Skeletal muscle cell (primary cell): Measurements from ENCODE around the gene FASTKD1.
"Not testable (repeated sequence)": the region's sequence is repeated elsewhere in the genome, so short reads cannot be mapped to it uniquely, and the experiment has no call there.

Source experiments
- DNase-seq: peaks from one replicate; pipeline ENCODE4 v3.0.0-alpha.2; 2010; ENCODE audit warnings: low read depth
- H3K4me3 ChIP-seq: 2 replicates; pipeline ENCODE4 v1.5.1; 2011; ENCODE audit warnings: low read depth, mild to moderate bottlenecking, control low read depth, low read length, moderate library complexity

The FASTKD1 gene

DNA sequence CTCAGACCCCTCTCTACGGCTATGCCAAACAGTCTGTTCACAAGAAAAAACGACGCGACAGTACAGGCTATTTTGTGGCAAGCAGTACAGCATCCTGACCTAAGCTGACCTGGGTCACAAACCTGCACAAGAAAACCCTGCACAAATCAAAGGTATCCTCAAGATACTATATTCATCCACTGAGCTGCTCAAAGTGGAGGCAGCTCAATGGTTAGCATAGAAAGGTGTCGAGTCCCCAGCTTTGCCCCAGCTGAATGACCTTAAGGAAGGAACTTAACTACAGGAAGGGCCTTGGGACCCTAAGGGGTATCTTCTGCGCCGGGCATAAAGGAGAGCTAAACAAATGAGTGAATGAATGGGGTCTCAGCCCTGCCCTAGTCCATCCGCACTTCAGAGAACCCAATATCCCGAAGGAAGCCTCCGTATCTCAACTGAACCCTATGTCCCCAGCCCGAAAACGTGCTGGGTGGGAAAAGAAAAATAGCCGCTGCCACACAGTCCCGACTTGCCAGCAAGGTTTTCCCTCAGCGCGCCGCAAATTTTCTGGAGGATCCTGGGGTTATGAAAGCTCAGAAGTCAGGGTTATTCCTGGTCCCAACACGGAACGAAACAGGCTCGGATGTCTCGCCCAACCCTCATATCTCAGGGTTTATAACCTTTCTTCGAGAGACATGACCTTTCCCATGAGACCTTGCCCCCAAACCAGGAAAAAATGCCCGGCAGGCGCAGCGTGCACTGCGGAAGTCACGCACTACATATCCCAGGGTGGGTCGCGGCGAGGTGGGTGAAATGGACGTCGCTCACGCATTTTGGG, at the start of gene FASTKD1:
Gene FASTKD1 (minus strand): TSS at position 706 of the 814 bp plus-strand sequence. CDS start 1,836 bp downstream, outside the sequence.
- DNase-seq = peak; percentile 44
- H3K4me3 ChIP-seq = peak within 1 kb of the TSS; percentile 75

GRCh38 chr2:169623235-169623634, 49.6 kb upstream of the FASTKD1 start:
- DNase-seq = no peak
- no peak overlapping the region for H3K4me3 ChIP-seq

DNA sequence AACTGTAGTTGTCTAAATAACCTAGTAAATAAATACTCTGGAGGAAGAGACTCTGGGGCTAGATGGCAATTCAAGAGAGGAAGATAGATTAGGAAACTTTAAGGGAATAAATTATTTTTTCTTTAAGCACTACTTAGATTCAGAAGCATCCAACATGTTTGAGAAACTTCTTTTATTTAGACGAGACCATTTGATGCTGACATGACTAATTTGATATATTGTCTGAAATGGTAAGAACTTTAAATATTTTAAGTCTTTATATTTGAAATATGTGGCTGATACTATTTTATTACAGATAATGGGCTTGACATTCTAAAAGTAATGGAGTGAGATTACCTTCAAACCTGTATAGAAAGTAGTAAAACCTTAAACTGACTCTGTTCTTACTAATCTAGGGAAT, 46.8 kb upstream of the FASTKD1 start:
- H3K4me3 ChIP-seq = no peak overlapping the region
- no peak for DNase-seq

- DNase-seq = no peak
Measured at GRCh38 chr2:169619946-169620345, 46.3 kb upstream of the FASTKD1 start.

DNA sequence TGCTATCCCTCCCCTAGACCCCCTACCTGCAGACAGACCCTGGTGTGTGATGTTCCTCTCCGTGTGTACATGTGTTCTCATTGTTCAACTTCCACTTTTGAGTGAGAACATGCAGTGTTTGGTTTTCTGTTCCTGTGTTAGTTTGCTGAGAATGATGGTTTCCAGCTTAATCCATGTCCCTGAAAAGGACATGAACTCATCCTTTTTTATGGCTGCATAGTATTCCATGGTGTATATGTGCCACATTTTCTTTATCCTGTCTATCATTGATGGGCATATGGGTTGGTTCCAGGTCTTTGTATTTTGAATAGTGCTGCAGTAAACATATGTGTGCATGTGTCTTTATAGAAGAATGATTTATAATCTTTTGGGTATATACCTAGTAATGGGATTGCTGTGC, 42.3 kb upstream of the FASTKD1 start:
- DNase-seq, H3K4me3 ChIP-seq: not testable (repeated sequence)

More at GRCh38 chr2:169619946-169620345, 46.3 kb upstream of the FASTKD1 start:
- H3K4me3 ChIP-seq = no peak overlapping the region

DNA sequence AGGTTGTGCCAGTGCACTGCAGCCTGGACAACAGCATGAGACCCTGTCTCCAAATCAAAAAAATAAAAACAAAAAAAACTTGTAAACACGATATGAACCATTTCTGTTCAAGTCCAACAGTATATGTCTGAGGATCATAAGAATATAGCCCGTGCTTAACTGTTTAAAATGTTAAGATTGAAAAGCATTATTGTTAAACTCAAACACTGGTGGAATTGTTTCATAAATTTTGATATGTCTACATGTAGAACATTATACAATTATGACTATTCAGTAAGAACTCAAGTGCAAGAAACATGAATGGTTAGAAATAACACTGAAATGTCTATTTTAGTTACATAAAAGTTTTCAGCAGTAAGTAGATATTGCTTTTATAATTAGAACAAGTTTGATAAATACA, 40.2 kb upstream of the FASTKD1 start:
- DNase-seq = no peak
- no peak overlapping the region for H3K4me3 ChIP-seq

DNA sequence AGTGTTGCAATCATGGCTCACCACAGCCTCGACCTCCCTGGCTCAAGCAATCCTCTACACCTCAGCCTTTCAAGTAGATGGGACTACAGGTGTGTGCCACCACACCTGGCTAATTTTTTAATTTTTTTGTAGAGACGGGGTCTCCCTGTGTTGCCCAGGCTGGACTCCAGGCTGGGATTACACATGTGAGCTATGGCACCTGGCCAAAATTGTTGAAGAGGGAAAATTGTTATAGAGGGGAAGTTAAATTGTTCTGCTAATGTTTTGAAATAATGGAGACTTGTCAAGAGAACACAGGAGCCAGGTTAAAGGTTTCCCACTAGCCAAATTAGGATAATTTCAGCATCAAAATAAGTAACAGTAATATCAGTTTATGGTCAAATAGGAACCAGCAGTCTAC, 35.6 kb upstream of the FASTKD1 start:
- no peak overlapping the region for H3K4me3 ChIP-seq

GRCh38 chr2:169599568-169599967, 25.9 kb upstream of the FASTKD1 start:
- no peak overlapping the region for H3K4me3 ChIP-seq
- DNase-seq = no peak

More for the DNA sequence above, 35.6 kb upstream of the FASTKD1 start:
- DNase-seq = no peak

GRCh38 chr2:169598982-169599381, 25.3 kb upstream of the FASTKD1 start:
- no peak overlapping the region for H3K4me3 ChIP-seq
- no peak for DNase-seq

GRCh38 chr2:169596546-169596945, 22.9 kb upstream of the FASTKD1 start:
- DNase-seq, H3K4me3 ChIP-seq: not testable (repeated sequence)

DNA sequence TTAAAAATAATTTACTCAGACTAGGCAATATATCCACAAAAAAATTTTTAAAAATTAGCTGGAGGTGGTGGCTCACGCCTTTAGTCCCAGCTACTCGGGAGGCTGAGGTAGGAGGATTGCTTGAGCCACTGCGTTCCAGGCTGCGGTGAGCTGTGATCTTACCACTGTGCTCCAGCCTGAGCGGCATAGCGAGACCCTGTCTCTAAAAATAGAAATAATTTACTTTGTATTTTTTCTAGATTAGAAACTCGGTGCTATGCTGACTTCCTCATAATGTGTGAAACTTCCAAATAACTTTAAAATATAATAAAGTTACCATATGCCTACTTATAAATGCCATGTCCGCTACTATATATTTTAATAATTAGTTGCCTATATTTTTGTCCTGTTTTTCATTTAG, 17.1 kb upstream of the FASTKD1 start:
- no peak for DNase-seq
- H3K4me3 ChIP-seq = no peak overlapping the region

- peak overlapping the region; percentile 95 for H3K4me3 ChIP-seq
- no peak for DNase-seq
Measured at GRCh38 chr2:169585673-169586072, 12.0 kb upstream of the FASTKD1 start.

- H3K4me3 ChIP-seq = peak within 1 kb of the TSS; percentile 95
- peak; percentile 73 for DNase-seq
Measured at GRCh38 chr2:169584005-169584877, 10.6 kb upstream of the FASTKD1 start, which contains the start of gene PPIG. PPIG (plus strand) TSS chr2:169584351; CDS start chr2:169604042, 19,691 bp downstream.

DNA sequence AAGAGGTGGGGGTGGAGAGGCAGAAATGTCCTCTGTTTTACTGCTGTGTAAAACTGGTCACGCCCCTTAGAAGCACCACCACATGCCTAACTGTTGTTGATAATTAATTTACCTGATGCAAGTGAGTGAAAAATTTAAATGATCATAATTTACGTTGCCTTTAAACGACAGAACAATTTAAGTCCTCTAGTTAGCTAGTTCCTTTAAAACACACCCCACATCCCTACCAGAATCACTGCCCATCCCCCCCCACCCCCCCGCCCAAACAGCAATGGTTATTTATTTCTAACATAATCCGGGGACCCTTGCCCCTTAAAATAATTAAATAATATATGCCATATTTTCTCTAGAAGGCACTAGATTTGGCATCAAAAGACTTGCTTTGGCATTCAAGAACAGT, 9.9 kb upstream of the FASTKD1 start:
- DNase-seq = no peak
- H3K4me3 ChIP-seq = no peak overlapping the region

DNA sequence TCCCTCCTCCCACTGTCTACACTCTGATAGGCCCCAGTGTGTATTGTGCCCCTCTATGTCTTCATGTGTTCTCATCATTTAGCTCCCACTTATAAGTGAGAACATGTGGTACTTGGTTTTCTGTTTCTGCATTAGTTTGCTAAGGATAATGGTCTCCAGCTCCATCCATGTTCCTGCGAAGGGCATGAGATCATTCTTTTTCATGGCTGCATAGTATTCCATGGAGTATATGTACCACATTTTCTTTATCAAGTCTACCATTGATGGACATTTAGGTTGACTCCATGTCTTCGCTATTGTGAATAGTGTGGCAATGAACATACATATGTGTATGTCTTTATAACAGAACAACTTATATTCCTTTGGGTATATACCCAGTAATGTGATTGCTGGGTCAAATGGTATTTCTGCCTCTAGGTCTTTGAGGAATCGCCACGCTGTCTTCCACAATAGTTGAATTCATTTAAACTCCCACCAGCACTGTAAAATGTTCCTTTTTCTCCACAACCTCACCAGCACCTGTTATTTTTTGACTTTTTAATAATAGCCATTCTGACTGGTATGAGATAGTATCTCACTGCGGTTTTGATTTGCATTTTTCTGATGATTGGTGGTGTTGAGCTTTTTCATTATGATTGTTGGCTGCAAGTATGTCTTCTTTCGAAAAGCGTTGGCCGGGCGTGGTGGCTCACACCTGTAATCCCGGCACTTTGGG, 9.0 kb upstream of the FASTKD1 start:
- not testable (repeated sequence) for H3K4me3 ChIP-seq, DNase-seq

DNA sequence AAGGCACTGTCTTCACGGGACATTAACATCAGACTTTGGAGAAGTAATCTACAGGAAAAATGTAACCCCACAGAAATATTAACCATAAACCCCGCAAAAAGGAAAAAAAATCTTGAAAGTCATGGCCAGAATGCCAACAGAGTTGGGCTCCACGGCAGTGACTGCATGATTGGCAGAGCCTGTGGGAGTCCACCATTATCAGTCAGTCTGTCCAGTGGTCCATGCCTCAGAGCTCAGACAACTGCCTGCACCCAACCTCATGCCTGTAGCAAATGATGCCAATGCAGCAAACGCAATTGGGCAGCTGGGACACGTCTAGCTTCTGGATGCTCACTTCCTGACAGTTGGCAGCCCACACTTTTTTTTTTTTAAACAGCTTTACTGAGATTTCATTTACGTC, 5.4 kb upstream of the FASTKD1 start:
- DNase-seq = no peak
- no peak overlapping the region for H3K4me3 ChIP-seq

DNA sequence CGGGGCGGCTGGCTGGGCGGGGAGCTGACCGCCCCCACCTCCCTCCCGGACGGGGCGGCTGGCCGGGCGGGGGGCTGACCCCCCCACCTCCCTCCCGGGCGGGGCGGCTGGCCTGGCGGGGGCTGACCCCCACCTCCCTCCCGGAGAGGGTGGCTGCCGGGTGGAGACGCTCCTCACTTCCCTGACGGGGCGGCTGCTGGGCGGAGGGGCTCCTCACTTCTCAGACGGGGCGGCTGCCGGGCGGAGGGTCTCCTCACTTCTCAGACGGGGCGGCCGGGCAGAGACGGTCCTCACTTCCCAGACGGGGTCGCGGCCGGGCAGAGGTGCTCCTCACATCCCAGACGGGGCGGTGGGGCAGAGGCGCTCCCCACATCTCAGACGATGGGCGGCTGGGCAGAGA, 1.6 kb upstream of the FASTKD1 start:
- not testable (repeated sequence) for DNase-seq, H3K4me3 ChIP-seq

- not testable (repeated sequence) for DNase-seq, H3K4me3 ChIP-seq
Measured at GRCh38 chr2:169574539-169574938, 874 bp upstream of the FASTKD1 start.

DNA sequence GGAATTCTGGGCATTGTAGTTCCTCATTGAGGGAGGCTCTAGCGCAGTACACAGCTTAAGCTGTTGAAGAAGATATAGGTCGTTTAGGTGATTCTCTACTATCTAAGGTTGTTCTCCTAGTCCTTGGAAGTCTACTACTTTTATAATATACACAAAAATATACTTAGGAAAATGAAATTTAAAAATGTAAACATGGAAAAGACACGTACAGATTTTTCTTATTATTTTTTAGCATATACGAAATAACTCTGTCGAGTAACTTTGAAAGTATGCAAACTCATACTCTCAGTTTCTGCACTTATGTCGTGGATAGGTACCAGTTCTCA, 272 bp upstream of the FASTKD1 start:
- no peak for DNase-seq
- peak overlapping the region; percentile 75 for H3K4me3 ChIP-seq

DNA sequence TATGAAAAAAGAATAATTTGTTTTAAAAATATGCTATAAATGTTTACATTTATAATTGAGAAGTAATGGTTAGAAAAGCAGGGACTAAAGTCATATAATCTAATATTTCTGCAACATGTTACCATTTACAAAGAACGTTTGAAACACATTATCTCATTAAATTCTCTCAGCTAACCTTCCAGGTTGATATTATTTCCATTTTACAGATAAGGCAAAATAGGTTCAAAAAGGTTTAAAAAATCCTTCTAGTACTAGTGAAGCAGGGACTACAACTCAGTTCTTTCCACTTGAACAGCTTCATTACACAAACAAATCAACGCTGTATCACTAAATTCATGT, 875 bp downstream of the FASTKD1 start:
- DNase-seq = no peak
- peak overlapping the region; percentile 75 for H3K4me3 ChIP-seq
